ENCODE results near the gene SPINK4.

The SPINK4 gene

GRCh38 chr9:33291901-33292300 is 51.9 kb downstream of the SPINK4 start:
- DNase-seq (ENCODE audit: low read depth): no peak

- no peak for DNase-seq (ENCODE audit: low read depth)
Observed at GRCh38 chr9:33293782-33294181, 53.8 kb downstream of the SPINK4 start.

GRCh38 chr9:33294670-33295432 is 54.9 kb downstream of the SPINK4 start:
- no peak for DNase-seq (ENCODE audit: low read depth)

- DNase-seq (ENCODE audit: low read depth): no peak
Observed at GRCh38 chr9:33295571-33295970, 55.6 kb downstream of the SPINK4 start.

GRCh38 chr9:33297432-33297831 is 57.5 kb downstream of the SPINK4 start:
- no peak for DNase-seq (ENCODE audit: low read depth)
